AG04449 (cell line): ENCODE results near the gene KIF3B.
"Not testable (repeated sequence)": the region's sequence is repeated elsewhere in the genome, so short reads cannot be mapped to it uniquely, and the experiment has no call there.

ENCODE experiments used
- CTCF ChIA-PET: fragments of 350-600 bp; formaldehyde crosslinking; extraction: SDS; loops from one replicate; lab custom pipeline; 2021; ENCODE audit warnings: antibody characterized with exemption; lab: Yijun Ruan, JAX
- POLR2A ChIA-PET: fragments of 400-600, 350-600 bp; formaldehyde crosslinking; extraction: SDS; loops from one replicate; lab custom pipeline; 2020; ENCODE audit warnings: antibody characterized with exemption, inconsistent platforms; lab: Yijun Ruan, JAX
- DNase-seq: peaks from one replicate; pipeline ENCODE4 v3.0.0-alpha.2; 2010; ENCODE audit warnings: low read depth, low spot score
- H3K4me3 ChIP-seq: 2 replicates; pipeline ENCODE4 v1.5.1; 2011; ENCODE audit warnings: low read depth, mild to moderate bottlenecking, control low read depth, low read length
- CTCF ChIP-seq: IDR thresholded peaks from one replicate; pipeline ENCODE4 v1.5.1; 2011; ENCODE audit warnings: mild to moderate bottlenecking, moderate library complexity, low read length, control low read depth, inconsistent platforms; ENCODE audit not compliant: insufficient read depth; ENCODE audit errors: missing control alignments

The KIF3B gene

GRCh38 chr20:32244150-32244823 lies 33.2 kb upstream of the KIF3B start:
- no peak overlapping the region for H3K4me3 ChIP-seq
- TF ChIP-seq CTCF, result no peak
- POLR2A ChIA-PET, result no interaction called here
- DNase-seq, result no peak
- CTCF ChIA-PET, result no interaction called here

GRCh38 chr20:32244959-32245358 lies 32.5 kb upstream of the KIF3B start:
- POLR2A ChIA-PET, result no interaction called here
- CTCF ChIA-PET, result no interaction called here
- DNase-seq, result no peak
- H3K4me3 ChIP-seq, result no peak overlapping the region
- no peak for TF ChIP-seq CTCF

GRCh38 chr20:32246208-32246607 lies 31.2 kb upstream of the KIF3B start:
- CTCF ChIA-PET, H3K4me3 ChIP-seq, DNase-seq, POLR2A ChIA-PET: not testable (repeated sequence)

GRCh38 chr20:32248043-32248442 lies 29.4 kb upstream of the KIF3B start:
- H3K4me3 ChIP-seq, result no peak overlapping the region
- TF ChIP-seq CTCF, result no peak
- POLR2A ChIA-PET, result no interaction called here
- CTCF ChIA-PET, result no interaction called here
- DNase-seq, result no peak

- no peak overlapping the region for H3K4me3 ChIP-seq
- TF ChIP-seq CTCF, result no peak
- POLR2A ChIA-PET, result no interaction called here
- no peak for DNase-seq
- CTCF ChIA-PET, result no interaction called here
These were observed 28.3 kb upstream of the KIF3B start for GRCh38 chr20:32249030-32249738.

GRCh38 chr20:32251470-32251869 lies 26.0 kb upstream of the KIF3B start:
- DNase-seq, result no peak
- POLR2A ChIA-PET, result no interaction called here
- no peak for TF ChIP-seq CTCF
- H3K4me3 ChIP-seq, result no peak overlapping the region
- CTCF ChIA-PET, result no interaction called here
